ENCODE measurements around the gene NEURL3. TPM values are rescaled to one million over a fixed set of nuclear protein-coding genes. Genes with fewer than 3 reads are reported as not detected.

Gene NEURL3
- total RNA-seq, 1 donor from 2014 or later = 0.13 TPM

- no peak overlapping the region for H3K4me3 Mint-ChIP-seq
- H3K27ac Mint-ChIP-seq = no peak overlapping the region
- no peaks in the 10 kb centered on the region for H3K9me3 Mint-ChIP-seq
- H3K4me1 Mint-ChIP-seq = peaks cover 22% of the 10 kb centered on the region
- no peak for DNase-seq (ENCODE audit: low spot score in 2 of 2, unreplicated experiment in 2 of 2)
- no peak for TF ChIP-seq CTCF (IDR thresholded peaks at IDR 0.05; ENCODE audit: unreplicated experiment)
- H3K27me3 Mint-ChIP-seq (ENCODE audit: low read depth) = peaks cover under 1% of the 10 kb centered on the region
- no peaks in the 10 kb centered on the region for H3K36me3 Mint-ChIP-seq
Observed at GRCh38 chr2:96503637-96504243, 1.4 kb downstream of the NEURL3 start.

- Mint-ChIP-seq H3K27ac (no peak overlapping the region), H3K9me3 (no peaks in the 10 kb centered on the region), H3K36me3 (no peaks in the 10 kb centered on the region), H3K27me3 (ENCODE audit: low read depth) (no peaks in the 10 kb centered on the region), H3K4me1 (peaks cover 22% of the 10 kb centered on the region), H3K4me3 (no peak overlapping the region)
- no peak for DNase-seq (ENCODE audit: low spot score in 2 of 2, unreplicated experiment in 2 of 2)
- no peak for TF ChIP-seq CTCF (IDR thresholded peaks at IDR 0.05; ENCODE audit: unreplicated experiment)
Observed at GRCh38 chr2:96502891-96503636, 2.1 kb downstream of the NEURL3 start.

- H3K4me3 Mint-ChIP-seq = no peak overlapping the region
- H3K36me3 Mint-ChIP-seq = no peaks in the 10 kb centered on the region
- H3K4me1 Mint-ChIP-seq = peaks cover 20% of the 10 kb centered on the region
- no peak for TF ChIP-seq CTCF (IDR thresholded peaks at IDR 0.05; ENCODE audit: unreplicated experiment)
- H3K27me3 Mint-ChIP-seq (ENCODE audit: low read depth) = peaks cover 3% of the 10 kb centered on the region
- no peaks in the 10 kb centered on the region for H3K9me3 Mint-ChIP-seq
- H3K27ac Mint-ChIP-seq = no peak overlapping the region
- no peak for DNase-seq (ENCODE audit: low spot score in 2 of 2, unreplicated experiment in 2 of 2)
Observed at GRCh38 chr2:96501886-96502810, 3.0 kb downstream of the NEURL3 start.

GRCh38 chr2:96501471-96501874 lies 3.7 kb downstream of the NEURL3 start:
- DNase-seq (ENCODE audit: low spot score in 2 of 2, unreplicated experiment in 2 of 2) = no peak
- no peaks in the 10 kb centered on the region for H3K36me3 Mint-ChIP-seq

More at GRCh38 chr2:96501471-96501874, 3.7 kb downstream of the NEURL3 start:
- Mint-ChIP-seq H3K27me3 (ENCODE audit: low read depth) (peaks cover 3% of the 10 kb centered on the region), H3K9me3 (no peaks in the 10 kb centered on the region), H3K4me3 (no peak overlapping the region), H3K4me1 (peaks cover 14% of the 10 kb centered on the region), H3K27ac (no peak overlapping the region)
- no peak for TF ChIP-seq CTCF (IDR thresholded peaks at IDR 0.05; ENCODE audit: unreplicated experiment)

Measured in mesothelial cell of epicardium (in vitro differentiated cells).